NCI-H1092 treated with DMSO at 0.1 percent for 48 hours (cell line): ENCODE data around the gene KRT37.

ENCODE experiments used
- DNase-seq: peaks from one replicate; lab custom pipeline; 2025; lab: John Stamatoyannopoulos, UW

Gene KRT37

DNA sequence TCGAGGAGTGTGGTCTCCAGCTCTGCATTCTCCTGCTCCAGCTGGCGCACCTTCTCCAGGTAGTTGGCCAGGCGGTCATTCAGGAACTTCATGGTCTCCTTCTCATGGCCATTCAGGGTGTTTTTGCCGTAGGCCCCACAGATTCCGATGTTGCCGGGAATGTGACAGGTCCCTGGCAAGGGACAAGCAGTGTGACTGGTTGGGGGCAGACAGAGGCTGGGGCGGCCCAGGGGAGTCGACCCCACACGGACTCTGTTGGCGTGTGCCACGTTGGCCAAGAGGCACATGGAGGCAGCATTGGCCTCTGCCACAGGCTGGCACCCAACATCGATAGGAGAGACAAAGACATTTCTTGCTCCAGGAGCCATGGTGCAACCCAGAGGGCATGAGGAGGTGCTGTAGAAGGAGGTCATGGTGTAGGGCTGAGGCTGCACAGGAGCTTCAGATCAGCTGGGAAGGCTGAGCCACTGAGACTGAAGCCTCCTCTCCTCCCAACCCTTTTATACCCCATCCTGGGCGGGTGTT lies at the start of gene KRT37:
TSS of gene KRT37 (minus strand) at position 475 of the 525 bp plus-strand sequence. CDS start at position 413, 62 bp downstream.
- no peak for DNase-seq

DNA sequence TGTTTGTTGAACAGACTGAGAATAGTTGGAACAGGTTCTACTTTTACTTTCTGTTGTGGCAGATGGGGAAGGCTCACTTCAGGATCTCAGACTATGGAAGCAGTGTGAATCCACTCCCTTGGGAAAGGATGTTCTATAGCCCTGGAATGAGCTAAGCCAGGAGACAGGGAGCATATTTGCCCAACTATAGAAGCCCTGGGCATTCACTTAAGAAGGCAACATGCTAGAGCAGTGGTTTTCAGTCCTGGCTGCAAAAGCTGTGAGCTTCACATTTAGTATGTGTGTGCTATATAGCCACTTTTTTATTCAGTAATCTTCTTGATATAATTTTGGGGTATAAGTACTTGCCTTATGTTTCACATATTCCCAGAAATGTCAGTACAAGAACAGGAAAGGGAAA lies 44.0 kb upstream of the KRT37 start:
- DNase-seq: no peak

DNA sequence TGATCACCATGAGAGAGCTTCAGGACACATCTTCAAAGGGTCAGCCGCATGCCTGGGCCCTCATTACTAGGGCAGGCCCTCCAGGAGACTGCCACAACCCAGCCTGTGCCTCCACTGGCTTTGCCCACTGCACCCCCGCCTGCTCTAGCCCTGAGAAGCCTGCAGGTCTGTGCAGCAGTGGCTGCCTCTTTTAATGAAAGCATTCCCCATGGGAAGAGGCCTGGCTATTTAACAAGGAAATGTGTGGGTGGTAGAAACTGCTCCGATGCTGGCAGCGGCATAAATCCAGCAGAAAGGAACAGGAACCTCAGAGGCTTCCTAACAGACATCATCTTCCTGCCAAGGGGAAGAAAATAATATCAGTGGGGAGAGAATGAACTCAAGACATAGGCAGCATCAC lies 43.2 kb upstream of the KRT37 start:
- no peak for DNase-seq

DNA sequence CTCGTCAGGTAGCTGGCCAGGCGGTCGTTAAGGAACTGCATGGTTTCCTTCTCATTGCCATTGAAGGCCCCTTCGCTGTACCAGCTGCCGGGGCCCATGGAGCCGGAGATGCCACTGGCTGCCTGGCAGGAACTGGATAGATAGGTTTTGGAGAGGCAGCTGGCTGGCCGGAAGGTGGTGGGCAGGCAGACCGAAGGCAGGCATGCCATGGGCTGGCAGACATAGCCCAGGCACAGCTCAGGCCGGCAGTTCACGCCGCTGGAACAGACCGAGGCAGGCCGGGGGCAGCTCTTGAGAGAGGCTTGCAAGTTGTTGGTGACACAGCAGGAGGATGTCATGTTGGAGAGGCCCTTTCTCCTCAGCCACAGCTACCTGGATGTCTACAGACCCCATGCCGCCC lies 42.6 kb upstream of the KRT37 start, which contains the start of gene KRT32:
TSS of gene KRT32 (minus strand) at position 399 of the 400 bp plus-strand sequence. CDS start at position 338, 61 bp downstream.
- no peak for DNase-seq

DNA sequence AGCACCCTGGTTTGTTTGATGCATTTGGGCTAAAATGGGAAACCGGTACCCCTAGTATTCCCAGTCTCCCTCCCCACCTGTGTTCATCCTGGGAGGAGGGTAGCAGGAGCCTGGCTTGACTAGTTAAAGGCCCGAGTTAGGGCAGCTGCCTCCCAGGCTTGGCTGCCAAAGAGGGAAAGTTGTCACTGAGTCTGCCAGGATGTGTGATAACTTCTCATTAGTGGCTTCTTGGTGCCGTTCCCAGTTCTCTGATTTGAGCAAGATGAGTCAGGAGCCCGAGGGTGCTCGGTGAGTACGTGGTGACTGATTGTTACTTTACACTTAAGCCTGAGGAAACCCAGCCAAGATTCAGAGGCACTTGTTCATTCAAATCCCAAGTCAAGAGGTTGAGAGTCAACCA lies 40.3 kb upstream of the KRT37 start:
- DNase-seq: no peak

DNA sequence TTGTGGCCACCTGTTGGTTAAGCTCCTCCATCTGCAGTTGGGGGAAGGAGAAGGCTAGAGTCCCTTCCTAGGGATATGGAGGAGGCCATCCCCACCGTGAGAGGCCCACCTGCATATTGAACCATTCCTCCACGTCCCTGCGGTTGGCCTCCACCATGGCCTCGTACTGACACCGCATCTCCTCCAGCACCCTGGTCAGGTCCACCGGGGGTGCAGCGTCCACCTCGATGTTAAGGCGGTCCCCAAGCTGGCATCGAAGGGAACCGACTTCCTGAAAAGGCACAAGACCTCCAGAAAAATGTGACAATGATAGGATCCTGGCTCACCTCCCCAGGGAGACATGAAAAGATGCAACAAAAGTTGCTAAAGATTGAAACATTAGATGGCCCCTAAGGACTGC lies 39.8 kb upstream of the KRT37 start:
- no peak for DNase-seq

DNA sequence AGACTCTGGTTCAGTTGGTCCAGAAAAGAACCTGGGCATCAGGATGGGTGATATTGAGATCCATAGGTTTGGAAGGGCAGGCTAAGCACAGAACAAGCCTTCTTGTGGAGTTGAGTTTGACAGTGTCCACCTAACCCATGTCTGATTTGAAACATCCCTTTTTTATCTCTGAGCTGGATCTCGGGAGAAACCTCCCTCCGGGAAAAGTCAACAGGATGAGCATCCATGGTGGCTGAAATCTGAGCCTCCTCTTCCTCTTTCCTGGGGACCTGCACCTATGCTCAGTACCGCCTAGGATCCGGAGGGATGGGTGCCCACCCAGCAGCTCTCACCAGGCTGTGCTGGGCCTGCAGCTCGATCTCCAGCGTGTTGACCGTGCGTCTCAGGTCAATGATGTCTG lies 39.4 kb upstream of the KRT37 start:
- DNase-seq: no peak

DNA sequence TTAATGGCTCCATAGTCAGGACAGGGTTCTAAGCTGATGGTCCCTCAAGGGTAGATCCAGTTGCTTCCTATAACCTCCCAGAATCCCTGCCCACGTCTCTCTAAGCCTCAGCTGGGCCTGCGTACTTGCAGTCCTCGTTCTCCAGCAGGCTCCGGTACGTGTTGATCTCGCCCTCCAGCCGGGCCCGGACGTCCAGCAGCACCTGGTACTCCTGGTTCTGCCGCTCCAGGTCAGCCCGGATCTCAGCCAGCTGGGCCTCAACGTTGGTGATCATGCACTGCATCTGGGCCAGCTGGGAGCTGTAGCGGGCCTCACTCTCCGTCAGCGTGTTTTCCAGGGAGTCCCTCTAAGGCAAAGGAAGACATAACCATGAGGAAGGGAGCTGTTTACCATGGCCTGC lies 38.3 kb upstream of the KRT37 start:
- DNase-seq: no peak

DNA sequence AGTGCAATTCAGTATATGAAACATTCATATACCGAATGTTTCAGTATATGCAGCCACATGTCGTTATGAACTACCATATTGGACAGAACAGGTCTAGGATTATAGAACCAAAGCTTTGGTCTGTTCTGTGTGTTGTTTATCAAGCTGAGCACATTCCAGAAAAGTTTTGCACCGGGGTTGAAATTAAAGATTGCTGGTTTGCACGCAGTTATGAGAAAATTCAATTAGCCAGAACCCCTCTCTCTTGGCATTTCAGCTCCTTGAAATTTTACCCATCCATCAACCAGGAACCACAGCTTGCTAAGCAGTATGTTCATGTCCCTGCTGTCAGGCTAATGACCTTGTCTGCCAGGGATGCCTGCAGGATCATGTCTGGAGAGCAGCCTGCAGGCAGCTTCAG lies 33.3 kb upstream of the KRT37 start:
- DNase-seq: no peak

DNA sequence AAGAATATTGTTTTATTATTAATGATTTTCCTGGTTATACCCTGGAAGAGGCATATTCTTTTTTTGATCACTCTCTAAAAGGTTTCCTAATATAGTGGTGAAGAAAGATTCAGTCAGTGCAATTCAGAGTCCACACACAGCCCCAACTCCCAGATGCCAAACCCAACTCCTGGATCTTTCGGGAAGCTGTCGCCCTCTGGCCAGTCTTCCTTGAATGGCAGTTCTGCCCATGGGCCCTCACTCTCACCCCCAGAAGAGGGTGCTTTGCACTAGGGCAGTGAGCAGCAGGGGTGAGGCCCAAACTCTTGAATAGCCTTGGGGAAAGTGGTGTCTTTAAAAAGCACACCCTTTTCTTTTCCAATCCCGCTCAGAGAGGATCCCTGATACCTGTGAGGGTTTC lies 31.8 kb upstream of the KRT37 start:
- DNase-seq: no peak

DNA sequence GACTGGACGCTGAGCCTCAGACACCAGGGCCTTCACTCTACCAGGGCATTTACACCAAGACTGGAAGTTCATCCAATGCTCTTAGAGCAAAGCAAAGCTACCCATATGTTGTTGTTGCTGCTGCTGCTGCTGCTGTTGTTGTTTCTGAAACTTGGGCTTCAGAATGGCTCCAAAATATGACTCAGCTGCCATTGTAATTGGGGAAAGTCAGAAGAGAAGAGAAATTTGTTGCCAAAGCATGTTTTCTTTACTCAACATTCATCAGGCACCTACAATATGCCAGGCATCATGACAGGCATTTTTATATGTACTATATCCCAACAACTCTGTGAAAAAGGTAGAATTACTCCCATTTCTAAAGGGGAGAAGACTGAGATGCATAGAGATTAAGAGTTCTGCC lies 30.9 kb upstream of the KRT37 start:
- DNase-seq: no peak

DNA sequence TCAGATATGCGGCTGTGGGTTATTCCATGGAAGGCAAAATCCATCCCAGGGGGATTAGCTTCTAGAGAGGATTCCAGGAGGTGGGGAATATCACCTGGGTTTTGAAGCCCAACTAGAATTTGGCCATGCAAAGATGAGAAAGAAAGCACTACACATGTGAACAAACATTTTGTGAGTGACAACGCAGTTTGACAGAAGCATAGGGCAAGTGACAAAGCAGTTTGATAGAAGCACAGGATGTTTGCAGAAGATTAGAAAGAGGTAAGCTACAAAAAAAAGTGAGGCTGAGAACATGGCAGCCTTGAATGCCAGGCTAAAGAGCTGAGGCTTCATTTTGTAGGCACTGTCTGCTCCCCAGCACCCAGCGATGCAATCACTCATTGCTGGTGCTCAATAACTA lies 28.7 kb upstream of the KRT37 start:
- no peak for DNase-seq

DNA sequence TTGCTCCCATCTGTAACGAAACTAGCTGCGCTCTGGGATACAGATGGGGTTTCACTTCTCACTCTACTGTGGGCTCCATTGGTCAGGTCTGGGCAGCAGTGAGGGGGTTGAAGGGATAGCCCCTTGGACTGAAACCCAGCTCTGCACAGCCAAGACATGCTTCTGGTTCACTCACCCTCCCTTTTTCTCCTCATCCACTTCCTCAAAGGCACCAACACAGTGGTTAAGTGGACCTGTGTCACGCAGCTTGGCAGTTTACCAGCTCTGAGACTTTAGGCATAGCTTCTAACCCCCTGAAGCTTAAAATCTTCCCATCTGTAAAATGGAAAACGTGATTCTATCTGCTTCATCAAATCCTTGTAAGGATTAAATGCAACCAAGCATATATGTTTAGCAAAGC lies 27.9 kb upstream of the KRT37 start:
- no peak for DNase-seq

DNA sequence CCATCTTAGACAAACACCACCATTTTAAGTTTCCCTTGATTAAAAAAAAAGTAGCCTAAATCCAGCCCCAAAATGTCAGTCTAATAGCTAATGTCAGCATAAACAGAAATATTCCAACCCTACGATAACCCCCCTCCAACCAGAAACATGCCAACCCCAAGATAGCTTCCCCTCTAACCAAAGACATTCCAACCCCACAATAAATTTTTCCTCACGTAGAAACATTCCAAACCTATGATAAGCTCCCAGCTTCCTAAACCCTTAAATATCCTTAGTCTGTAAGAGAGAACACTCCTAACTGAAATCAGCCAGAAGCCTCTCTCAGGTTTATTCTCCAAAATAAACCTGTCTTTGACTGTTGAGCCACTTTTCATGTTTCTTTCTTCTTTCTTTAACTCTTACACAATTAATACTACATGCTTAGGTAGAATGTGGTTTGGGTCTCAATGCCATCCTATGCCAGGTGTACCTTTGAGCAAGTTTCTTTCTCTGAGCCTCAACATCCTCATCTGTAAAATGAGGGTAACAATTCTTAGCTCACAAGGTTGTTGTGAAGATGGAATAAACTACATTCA lies 26.9 kb upstream of the KRT37 start:
- no peak for DNase-seq

DNA sequence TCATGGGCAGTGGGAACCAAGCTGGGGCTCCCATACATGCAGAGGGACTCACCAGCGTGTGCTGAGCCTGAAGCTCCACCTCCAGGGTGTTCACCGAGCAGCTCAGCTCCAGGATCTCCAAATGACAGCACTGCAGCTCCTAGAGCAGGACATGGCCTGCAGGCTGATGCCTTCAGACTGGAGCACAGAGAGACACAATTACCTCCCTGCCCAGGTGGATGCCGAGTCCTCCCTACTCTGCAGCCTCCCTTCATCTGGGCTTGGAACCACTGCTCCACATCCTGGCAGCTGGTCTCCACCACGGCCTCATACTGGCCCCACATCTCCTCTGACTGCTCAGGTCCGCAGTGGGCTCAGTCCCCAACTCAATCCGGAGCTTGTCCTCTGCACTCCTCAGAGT lies 24.6 kb upstream of the KRT37 start:
- no peak for DNase-seq

DNA sequence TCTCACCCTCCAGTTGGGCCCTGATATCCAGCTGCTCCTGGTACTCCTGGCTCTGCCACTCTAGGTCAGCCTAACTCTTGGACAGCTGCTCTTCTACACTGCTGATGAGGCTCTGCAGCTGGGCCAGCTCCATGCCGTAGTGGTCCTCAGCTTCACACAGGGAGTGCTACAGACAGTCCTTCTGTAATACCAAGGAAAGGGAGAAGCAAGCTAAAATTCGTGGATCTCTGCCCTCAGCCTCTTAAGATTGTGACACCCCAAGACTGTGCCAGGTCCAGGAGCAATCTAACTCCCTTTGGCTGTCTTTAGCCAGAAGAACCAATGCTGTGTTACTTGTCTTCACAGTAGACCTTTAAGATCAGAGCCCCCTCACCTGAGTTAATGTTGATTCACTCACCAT lies 24.1 kb upstream of the KRT37 start:
- DNase-seq: no peak

DNA sequence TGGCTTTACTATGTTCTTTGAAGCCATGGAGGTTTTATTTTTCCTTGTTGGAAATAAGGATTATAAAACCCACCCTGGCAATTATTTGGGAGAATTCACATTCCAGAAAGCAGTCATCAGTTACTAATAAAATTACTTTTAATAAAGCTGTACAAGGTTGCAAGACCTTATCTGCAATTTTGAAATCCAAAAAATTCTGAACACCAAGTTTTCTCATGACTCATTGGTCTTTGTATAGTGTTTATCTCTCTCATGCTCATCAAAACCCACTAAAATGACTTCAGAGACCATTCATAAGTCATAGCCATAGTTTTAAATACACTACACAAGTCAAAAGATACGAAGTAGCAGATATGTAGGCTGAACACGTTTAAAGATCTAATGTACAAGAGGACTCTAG lies 22.4 kb upstream of the KRT37 start:
- DNase-seq: no peak

DNA sequence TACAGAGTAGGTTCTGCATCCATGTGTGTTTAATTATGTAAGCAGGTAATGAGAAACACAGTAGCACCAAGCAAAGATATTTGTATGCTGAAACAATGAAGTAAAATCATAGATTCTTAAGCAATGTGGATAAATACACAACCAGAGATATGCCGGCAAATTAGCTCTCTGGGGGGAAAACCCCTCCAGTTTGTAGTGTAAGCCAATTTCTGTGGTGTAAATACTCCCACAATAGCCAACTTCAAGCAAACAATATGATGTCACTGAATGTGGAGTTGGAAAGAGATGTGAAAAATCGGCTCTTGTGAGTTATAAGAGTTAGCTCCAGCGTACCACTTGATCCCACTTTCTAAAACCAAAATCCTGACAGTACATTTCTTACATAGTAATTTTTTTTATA lies 20.3 kb upstream of the KRT37 start:
- DNase-seq: no peak

DNA sequence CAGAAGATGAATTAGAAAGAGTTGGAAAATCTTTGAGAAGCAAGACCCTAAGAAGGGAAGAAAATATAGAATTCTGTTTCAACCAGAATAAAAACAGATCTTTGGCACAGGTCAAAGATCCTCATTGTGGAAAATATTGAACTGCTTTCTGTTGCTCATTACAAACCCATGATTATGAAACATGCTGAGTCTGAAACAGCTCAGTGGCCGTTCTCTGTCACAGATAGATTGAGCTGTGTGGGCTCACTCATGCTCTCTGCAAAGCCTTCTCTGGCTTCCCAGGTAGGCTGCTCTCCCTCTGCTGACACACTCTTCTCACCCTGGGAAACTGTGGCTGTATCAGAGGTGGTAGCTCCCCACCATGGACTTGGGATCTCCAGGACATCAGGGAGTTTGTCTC lies 19.8 kb upstream of the KRT37 start:
- no peak for DNase-seq

DNA sequence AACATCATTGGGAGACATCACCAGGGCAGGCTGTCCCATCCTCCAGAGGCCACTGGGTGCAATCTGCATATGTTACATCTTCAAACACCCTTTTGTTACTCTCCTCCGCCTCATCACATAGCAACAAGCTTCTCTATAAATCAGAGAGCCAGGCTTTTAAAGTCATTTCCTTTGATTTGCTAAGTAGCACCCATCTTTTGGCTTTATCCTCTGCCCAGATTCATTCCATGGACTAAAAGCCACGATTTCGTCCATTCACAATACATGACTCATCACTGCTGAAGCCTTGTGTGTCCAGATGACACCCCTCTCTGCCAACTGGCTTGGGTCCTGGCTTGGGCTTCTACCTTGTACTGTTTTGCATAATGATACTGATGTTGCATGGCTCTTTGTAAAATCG lies 18.4 kb upstream of the KRT37 start:
- no peak for DNase-seq

DNA sequence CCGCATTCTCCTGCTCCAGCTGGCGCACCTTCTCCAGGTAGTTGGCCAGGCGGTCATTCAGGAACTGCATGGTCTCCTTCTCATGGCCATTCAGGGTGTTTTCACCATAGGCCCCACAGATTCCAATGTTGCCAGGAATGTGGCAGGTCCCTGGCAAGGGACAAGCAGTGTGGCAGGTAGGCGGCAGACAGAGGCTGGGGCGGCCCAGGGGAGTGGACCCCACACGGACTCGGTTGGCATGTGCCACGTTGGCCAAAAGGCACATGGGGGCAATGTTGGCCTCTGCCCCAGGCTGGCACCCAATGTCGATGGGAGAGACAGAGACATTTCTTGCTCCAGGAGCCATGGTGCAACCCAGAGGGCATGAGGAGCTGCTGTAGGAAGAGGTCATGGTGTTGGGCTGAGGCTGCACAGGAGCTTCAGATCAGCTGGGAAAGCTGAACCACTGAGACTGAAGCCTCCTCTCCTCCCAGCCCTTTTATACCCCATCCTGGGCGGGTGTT lies 16.2 kb upstream of the KRT37 start, which contains the start of gene KRT38:
TSS of gene KRT38 (minus strand) at position 453 of the 503 bp plus-strand sequence. CDS start at position 391, 62 bp downstream.
- DNase-seq: no peak

DNA sequence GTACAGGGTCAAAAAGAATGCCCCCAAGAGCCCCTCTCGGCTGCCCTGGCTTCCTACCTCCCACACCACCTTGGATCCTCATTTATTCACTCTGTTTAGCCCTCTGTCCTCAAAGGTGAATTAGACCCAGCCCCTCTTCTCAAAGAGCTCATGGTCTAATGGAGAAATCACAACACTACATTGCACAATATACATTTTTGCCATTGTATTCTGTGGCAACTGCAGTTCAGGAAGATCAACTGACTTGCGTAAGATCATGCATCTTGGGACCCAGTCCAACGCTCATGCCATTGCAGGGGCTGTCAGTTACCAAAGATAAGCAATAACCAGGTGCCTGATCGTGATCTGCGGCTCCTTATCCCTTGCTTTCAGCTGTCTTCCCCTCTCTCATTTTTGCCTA lies 15.0 kb upstream of the KRT37 start:
- DNase-seq: no peak

DNA sequence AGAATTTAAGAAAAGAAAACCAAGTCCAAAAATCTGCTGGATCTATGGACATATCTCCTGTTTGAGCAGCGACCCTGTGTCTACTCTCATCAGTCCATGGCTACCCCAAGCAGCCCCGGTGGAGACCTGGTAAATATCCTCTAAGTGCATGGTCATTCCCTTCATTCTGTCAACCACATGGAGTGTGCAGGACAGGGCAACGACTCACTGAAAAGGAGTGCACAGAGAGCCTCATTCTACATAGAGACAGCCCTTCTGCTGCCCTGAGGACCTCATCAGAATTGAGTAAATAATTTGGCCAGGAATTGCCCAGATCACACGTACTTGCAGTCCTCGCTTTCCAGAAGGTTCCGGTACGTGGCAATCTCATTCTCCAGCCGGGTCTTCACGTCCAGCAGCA lies 13.4 kb upstream of the KRT37 start:
- DNase-seq: no peak

DNA sequence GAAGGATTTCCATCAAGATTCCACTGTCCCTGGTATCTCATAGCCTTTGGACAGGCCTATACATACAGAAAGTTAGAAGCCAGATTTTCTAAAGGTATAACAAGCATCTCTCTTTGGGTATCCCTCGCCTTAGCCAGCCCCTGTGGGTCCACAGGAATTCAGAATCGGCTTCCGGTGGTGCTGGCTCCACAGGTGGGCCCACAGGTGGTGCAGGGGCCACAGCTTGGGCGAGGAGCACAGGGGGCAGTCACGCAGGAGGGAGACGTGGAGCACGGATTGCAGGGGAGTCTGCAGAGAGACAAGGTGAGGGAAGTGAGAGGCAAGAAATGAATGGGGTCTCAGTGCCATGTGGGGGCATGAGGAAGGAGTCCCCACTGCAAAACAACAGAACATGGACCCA lies 12.9 kb upstream of the KRT37 start:
- no peak for DNase-seq
